Measurements from ENCODE around the gene BIRC7.

BIRC7 gene

GRCh38 chr20:63188641-63189321, 46.9 kb upstream of the BIRC7 start:
- no peak overlapping the region for H3K27ac ChIP-seq (ENCODE audit: low read depth, low read length)
- H3K79me1 ChIP-seq (ENCODE audit: low read length), result peaks cover 1% of the 10 kb centered on the region
- no peak overlapping the region for H3K4ac ChIP-seq (ENCODE audit: low read depth, low read length)
- H3K56ac ChIP-seq (ENCODE audit: low read length), result no peak overlapping the region
- H4K5ac ChIP-seq (ENCODE audit: low read length), result no peak overlapping the region
- H3K4me3 ChIP-seq (ENCODE audit: low read length), result no peak overlapping the region
- H3K18ac ChIP-seq (ENCODE audit: low read length), result no peak overlapping the region
- no peak overlapping the region for H3K23ac ChIP-seq (ENCODE audit: low read length)
- no peak overlapping the region for H3K4me2 ChIP-seq (ENCODE audit: low read length)
- H3K9ac ChIP-seq (ENCODE audit: low read length), result no peak overlapping the region
- no peak overlapping the region for H2BK5ac ChIP-seq (ENCODE audit: low read length)
- WGBS (ENCODE audit: extremely low coverage, insufficient coverage, low lambda C conversion rate), result no CpG with 5 or more reads among the region's 15 CpGs
- no peak overlapping the region for H2BK15ac ChIP-seq (replicated peaks; ENCODE audit: low read depth)
- no peak overlapping the region for H2BK120ac ChIP-seq (ENCODE audit: low read depth, low read length)
- no peak overlapping the region for H2AK5ac ChIP-seq (ENCODE audit: low read length)
- H3K4me1 ChIP-seq (ENCODE audit: control insufficient read depth, low read depth, low read length), result no peaks in the 10 kb centered on the region
- H3K27me3 ChIP-seq (ENCODE audit: insufficient read depth, low read length, poor library complexity), result no peaks in the 10 kb centered on the region
- no peak for DNase-seq
- H4K8ac ChIP-seq (ENCODE audit: low read depth, low read length), result no peak overlapping the region
- H3K36me3 ChIP-seq (ENCODE audit: control insufficient read depth, insufficient read depth, low read length), result no peaks in the 10 kb centered on the region
- H3K79me2 ChIP-seq (ENCODE audit: control insufficient read depth, insufficient read depth, low read length), result no peaks in the 10 kb centered on the region

- H3K27ac ChIP-seq (ENCODE audit: low read depth, low read length), result no peak overlapping the region
- H3K4me1 ChIP-seq (ENCODE audit: control insufficient read depth, low read depth, low read length), result no peaks in the 10 kb centered on the region
- DNase-seq, result no peak
- no peak overlapping the region for H2AK5ac ChIP-seq (ENCODE audit: low read length)
- peaks cover 2% of the 10 kb centered on the region for H3K36me3 ChIP-seq (ENCODE audit: control insufficient read depth, insufficient read depth, low read length)
- H3K27me3 ChIP-seq (ENCODE audit: insufficient read depth, low read length, poor library complexity), result no peaks in the 10 kb centered on the region
- H3K4me2 ChIP-seq (ENCODE audit: low read length), result no peak overlapping the region
- H3K18ac ChIP-seq (ENCODE audit: low read length), result no peak overlapping the region
- no peak overlapping the region for H3K4ac ChIP-seq (ENCODE audit: low read depth, low read length)
- H2BK5ac ChIP-seq (ENCODE audit: low read length), result no peak overlapping the region
- H3K79me2 ChIP-seq (ENCODE audit: control insufficient read depth, insufficient read depth, low read length), result no peaks in the 10 kb centered on the region
- no peak overlapping the region for H4K8ac ChIP-seq (ENCODE audit: low read depth, low read length)
- WGBS (ENCODE audit: extremely low coverage, insufficient coverage, low lambda C conversion rate), result no CpG with 5 or more reads among the region's 5 CpGs
- H3K56ac ChIP-seq (ENCODE audit: low read length), result no peak overlapping the region
- H2BK120ac ChIP-seq (ENCODE audit: low read depth, low read length), result no peak overlapping the region
- peaks cover 5% of the 10 kb centered on the region for H3K79me1 ChIP-seq (ENCODE audit: low read length)
- no peak overlapping the region for H3K23ac ChIP-seq (ENCODE audit: low read length)
- no peak overlapping the region for H2BK15ac ChIP-seq (replicated peaks; ENCODE audit: low read depth)
- H4K5ac ChIP-seq (ENCODE audit: low read length), result no peak overlapping the region
- H3K4me3 ChIP-seq (ENCODE audit: low read length), result no peak overlapping the region
- no peak overlapping the region for H3K9ac ChIP-seq (ENCODE audit: low read length)
These were observed 46.4 kb upstream of the BIRC7 start for GRCh38 chr20:63189322-63189642.

GRCh38 chr20:63189846-63190559, 45.7 kb upstream of the BIRC7 start:
- H3K79me2 ChIP-seq (ENCODE audit: control insufficient read depth, insufficient read depth, low read length), result no peaks in the 10 kb centered on the region

GRCh38 chr20:63190828-63191227, 44.9 kb upstream of the BIRC7 start:
- Histone ChIP-seq H3K56ac (ENCODE audit: low read length) (no peak overlapping the region), H3K36me3 (ENCODE audit: control insufficient read depth, insufficient read depth, low read length) (peaks cover 4% of the 10 kb centered on the region), H3K9ac (ENCODE audit: low read length) (no peak overlapping the region), H2BK15ac (replicated peaks; ENCODE audit: low read depth) (no peak overlapping the region), H3K79me2 (ENCODE audit: control insufficient read depth, insufficient read depth, low read length) (no peaks in the 10 kb centered on the region), H3K27me3 (ENCODE audit: insufficient read depth, low read length, poor library complexity) (no peaks in the 10 kb centered on the region), H3K4me3 (ENCODE audit: low read length) (no peak overlapping the region), H4K8ac (ENCODE audit: low read depth, low read length) (no peak overlapping the region), H3K4ac (ENCODE audit: low read depth, low read length) (no peak overlapping the region), H4K5ac (ENCODE audit: low read length) (no peak overlapping the region), H3K27ac (ENCODE audit: low read depth, low read length) (no peak overlapping the region), H3K79me1 (ENCODE audit: low read length) (peaks cover 7% of the 10 kb centered on the region), H3K18ac (ENCODE audit: low read length) (no peak overlapping the region), H3K4me1 (ENCODE audit: control insufficient read depth, low read depth, low read length) (no peaks in the 10 kb centered on the region), H2BK5ac (ENCODE audit: low read length) (no peak overlapping the region), H2BK120ac (ENCODE audit: low read depth, low read length) (no peak overlapping the region), H3K23ac (ENCODE audit: low read length) (no peak overlapping the region), H3K4me2 (ENCODE audit: low read length) (no peak overlapping the region), H2AK5ac (ENCODE audit: low read length) (no peak overlapping the region)
- DNase-seq, result no peak
- WGBS (ENCODE audit: extremely low coverage, insufficient coverage, low lambda C conversion rate), result no CpG with 5 or more reads among the region's 20 CpGs

More at GRCh38 chr20:63189846-63190559, 45.7 kb upstream of the BIRC7 start:
- H3K56ac ChIP-seq (ENCODE audit: low read length), result no peak overlapping the region
- no peak for DNase-seq
- no peak overlapping the region for H2BK15ac ChIP-seq (replicated peaks; ENCODE audit: low read depth)
- H3K23ac ChIP-seq (ENCODE audit: low read length), result no peak overlapping the region
- no peak overlapping the region for H3K18ac ChIP-seq (ENCODE audit: low read length)
- no peaks in the 10 kb centered on the region for H3K27me3 ChIP-seq (ENCODE audit: insufficient read depth, low read length, poor library complexity)
- H3K79me1 ChIP-seq (ENCODE audit: low read length), result peaks cover 6% of the 10 kb centered on the region
- no CpG with 5 or more reads among the region's 17 CpGs for WGBS (ENCODE audit: extremely low coverage, insufficient coverage, low lambda C conversion rate)
- H3K36me3 ChIP-seq (ENCODE audit: control insufficient read depth, insufficient read depth, low read length), result peaks cover 2% of the 10 kb centered on the region
- H2BK120ac ChIP-seq (ENCODE audit: low read depth, low read length), result no peak overlapping the region
- H3K4me1 ChIP-seq (ENCODE audit: control insufficient read depth, low read depth, low read length), result no peaks in the 10 kb centered on the region
- H4K5ac ChIP-seq (ENCODE audit: low read length), result no peak overlapping the region
- H3K9ac ChIP-seq (ENCODE audit: low read length), result no peak overlapping the region
- H3K4ac ChIP-seq (ENCODE audit: low read depth, low read length), result no peak overlapping the region
- H3K4me3 ChIP-seq (ENCODE audit: low read length), result no peak overlapping the region
- no peak overlapping the region for H2BK5ac ChIP-seq (ENCODE audit: low read length)
- no peak overlapping the region for H4K8ac ChIP-seq (ENCODE audit: low read depth, low read length)
- no peak overlapping the region for H3K27ac ChIP-seq (ENCODE audit: low read depth, low read length)
- H3K4me2 ChIP-seq (ENCODE audit: low read length), result no peak overlapping the region
- H2AK5ac ChIP-seq (ENCODE audit: low read length), result no peak overlapping the region

GRCh38 chr20:63191400-63191799, 44.3 kb upstream of the BIRC7 start:
- no peaks in the 10 kb centered on the region for H3K4me1 ChIP-seq (ENCODE audit: control insufficient read depth, low read depth, low read length)
- no CpG with 5 or more reads among the region's 14 CpGs for WGBS (ENCODE audit: extremely low coverage, insufficient coverage, low lambda C conversion rate)
- H3K18ac ChIP-seq (ENCODE audit: low read length), result no peak overlapping the region
- no peaks in the 10 kb centered on the region for H3K27me3 ChIP-seq (ENCODE audit: insufficient read depth, low read length, poor library complexity)
- no peak overlapping the region for H3K4ac ChIP-seq (ENCODE audit: low read depth, low read length)
- no peak overlapping the region for H3K56ac ChIP-seq (ENCODE audit: low read length)
- H2BK5ac ChIP-seq (ENCODE audit: low read length), result no peak overlapping the region
- no peak overlapping the region for H2BK120ac ChIP-seq (ENCODE audit: low read depth, low read length)
- no peak overlapping the region for H4K5ac ChIP-seq (ENCODE audit: low read length)
- no peak overlapping the region for H3K4me2 ChIP-seq (ENCODE audit: low read length)
- no peak overlapping the region for H2BK15ac ChIP-seq (replicated peaks; ENCODE audit: low read depth)
- H2AK5ac ChIP-seq (ENCODE audit: low read length), result no peak overlapping the region
- peaks cover 4% of the 10 kb centered on the region for H3K36me3 ChIP-seq (ENCODE audit: control insufficient read depth, insufficient read depth, low read length)
- no peak overlapping the region for H3K9ac ChIP-seq (ENCODE audit: low read length)
- no peak overlapping the region for H3K27ac ChIP-seq (ENCODE audit: low read depth, low read length)
- no peak overlapping the region for H4K8ac ChIP-seq (ENCODE audit: low read depth, low read length)
- H3K79me1 ChIP-seq (ENCODE audit: low read length), result peaks cover 7% of the 10 kb centered on the region
- no peak overlapping the region for H3K4me3 ChIP-seq (ENCODE audit: low read length)
- H3K79me2 ChIP-seq (ENCODE audit: control insufficient read depth, insufficient read depth, low read length), result no peaks in the 10 kb centered on the region
- DNase-seq, result no peak
- no peak overlapping the region for H3K23ac ChIP-seq (ENCODE audit: low read length)
